ENCODE results near the gene APCDD1L. TPM values are rescaled to one million over a fixed set of nuclear protein-coding genes. Genes with fewer than 3 reads are reported as not detected.

APCDD1L gene
- total and polyA plus RNA-seq, 9 donors, result 2.1 to 8.8 (median 5.1) TPM

GRCh38 chr20:58504566-58504965 is 10.6 kb downstream of the APCDD1L start:
- H3K36me3 ChIP-seq (ENCODE audit: control insufficient read depth, insufficient read depth, low read length), result no peaks in the 10 kb centered on the region
- H3K4me1 ChIP-seq (ENCODE audit: control insufficient read depth, insufficient read depth, low read length), result no peaks in the 10 kb centered on the region
- H3K4me3 ChIP-seq (ENCODE audit: low read length), result no peak overlapping the region
- peaks cover 2% of the 10 kb centered on the region for H3K27me3 ChIP-seq (ENCODE audit: control insufficient read depth, insufficient read depth, low read length)
- WGBS (ENCODE audit: insufficient coverage), result 100% methylated on average over 2 of the region's 3 CpGs
- H3K9me3 ChIP-seq (replicated peaks; ENCODE audit: control insufficient read depth, low read depth, low read length), result peaks cover 42% of the 10 kb centered on the region
- no peak for DNase-seq
- no peak overlapping the region for H3K27ac ChIP-seq (ENCODE audit: low read length)

DNA sequence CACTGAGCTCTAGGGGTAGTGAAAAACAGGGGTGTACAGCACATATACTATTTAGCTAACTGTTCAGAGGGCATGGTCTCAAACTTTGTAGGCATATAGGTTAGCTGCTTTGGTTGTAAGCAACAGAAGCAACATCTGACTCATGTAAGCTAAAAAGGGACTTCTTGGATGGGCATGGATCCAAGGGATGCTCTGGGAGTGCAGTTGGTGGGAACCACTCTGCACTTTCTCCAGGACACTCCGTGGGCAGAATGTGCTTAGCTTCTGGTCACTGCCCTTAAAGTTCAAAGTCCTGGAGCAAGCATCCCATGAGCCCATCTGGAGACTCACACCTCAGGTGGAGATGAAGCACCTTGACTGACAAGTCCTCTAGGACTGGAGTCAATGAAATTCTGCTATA is 11.5 kb downstream of the APCDD1L start:
- Histone ChIP-seq H3K27ac (ENCODE audit: low read length) (no peak overlapping the region), H3K9me3 (replicated peaks; ENCODE audit: control insufficient read depth, low read depth, low read length) (peaks cover 42% of the 10 kb centered on the region), H3K27me3 (ENCODE audit: control insufficient read depth, insufficient read depth, low read length) (peaks cover 2% of the 10 kb centered on the region), H3K4me3 (ENCODE audit: low read length) (no peak overlapping the region), H3K36me3 (ENCODE audit: control insufficient read depth, insufficient read depth, low read length) (no peaks in the 10 kb centered on the region), H3K4me1 (ENCODE audit: control insufficient read depth, insufficient read depth, low read length) (no peaks in the 10 kb centered on the region)
- DNase-seq, result no peak
- 80% methylated on average over 1 of the region's 1 CpG for WGBS (ENCODE audit: insufficient coverage)

DNA sequence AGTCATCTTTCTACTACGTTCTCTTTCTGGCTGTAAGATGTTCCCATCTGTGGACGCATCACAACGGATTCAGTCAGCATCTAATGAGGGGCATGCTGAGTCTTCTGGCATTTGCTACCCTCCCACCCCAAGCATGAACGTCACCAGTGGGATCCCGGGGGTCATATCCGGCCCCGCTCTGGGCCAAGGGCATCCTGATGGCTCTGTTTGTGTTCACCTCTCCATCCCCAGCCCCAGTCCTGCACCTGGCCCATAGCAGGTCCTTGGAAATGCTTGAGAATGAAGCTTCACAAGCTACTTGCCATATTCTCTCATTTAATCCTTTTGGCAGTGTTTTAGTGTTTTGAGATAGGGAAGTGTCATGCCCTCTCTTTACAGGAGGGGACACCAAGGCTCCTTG is 14.9 kb downstream of the APCDD1L start:
- 84% methylated on average over 6 of the region's 7 CpGs for WGBS (ENCODE audit: insufficient coverage)
- H3K27ac ChIP-seq (ENCODE audit: low read length), result no peak overlapping the region
- DNase-seq, result no peak

GRCh38 chr20:58498470-58499068 is 16.6 kb downstream of the APCDD1L start:
- H3K27me3 ChIP-seq (ENCODE audit: control insufficient read depth, insufficient read depth, low read length), result peaks cover 2% of the 10 kb centered on the region
- H3K4me1 ChIP-seq (ENCODE audit: control insufficient read depth, insufficient read depth, low read length), result no peaks in the 10 kb centered on the region
- no peaks in the 10 kb centered on the region for H3K36me3 ChIP-seq (ENCODE audit: control insufficient read depth, insufficient read depth, low read length)
- peaks cover 8% of the 10 kb centered on the region for H3K9me3 ChIP-seq (replicated peaks; ENCODE audit: control insufficient read depth, low read depth, low read length)
- 84% methylated on average over 5 of the region's 9 CpGs for WGBS (ENCODE audit: insufficient coverage)
- no peak overlapping the region for H3K27ac ChIP-seq (ENCODE audit: low read length)
- no peak for DNase-seq
- H3K4me3 ChIP-seq (ENCODE audit: low read length), result no peak overlapping the region

More for the DNA sequence above, 14.9 kb downstream of the APCDD1L start:
- H3K4me3 ChIP-seq (ENCODE audit: low read length), result no peak overlapping the region
- H3K4me1 ChIP-seq (ENCODE audit: control insufficient read depth, insufficient read depth, low read length), result no peaks in the 10 kb centered on the region
- peaks cover 24% of the 10 kb centered on the region for H3K9me3 ChIP-seq (replicated peaks; ENCODE audit: control insufficient read depth, low read depth, low read length)
- no peaks in the 10 kb centered on the region for H3K36me3 ChIP-seq (ENCODE audit: control insufficient read depth, insufficient read depth, low read length)
- H3K27me3 ChIP-seq (ENCODE audit: control insufficient read depth, insufficient read depth, low read length), result peaks cover 2% of the 10 kb centered on the region

DNA sequence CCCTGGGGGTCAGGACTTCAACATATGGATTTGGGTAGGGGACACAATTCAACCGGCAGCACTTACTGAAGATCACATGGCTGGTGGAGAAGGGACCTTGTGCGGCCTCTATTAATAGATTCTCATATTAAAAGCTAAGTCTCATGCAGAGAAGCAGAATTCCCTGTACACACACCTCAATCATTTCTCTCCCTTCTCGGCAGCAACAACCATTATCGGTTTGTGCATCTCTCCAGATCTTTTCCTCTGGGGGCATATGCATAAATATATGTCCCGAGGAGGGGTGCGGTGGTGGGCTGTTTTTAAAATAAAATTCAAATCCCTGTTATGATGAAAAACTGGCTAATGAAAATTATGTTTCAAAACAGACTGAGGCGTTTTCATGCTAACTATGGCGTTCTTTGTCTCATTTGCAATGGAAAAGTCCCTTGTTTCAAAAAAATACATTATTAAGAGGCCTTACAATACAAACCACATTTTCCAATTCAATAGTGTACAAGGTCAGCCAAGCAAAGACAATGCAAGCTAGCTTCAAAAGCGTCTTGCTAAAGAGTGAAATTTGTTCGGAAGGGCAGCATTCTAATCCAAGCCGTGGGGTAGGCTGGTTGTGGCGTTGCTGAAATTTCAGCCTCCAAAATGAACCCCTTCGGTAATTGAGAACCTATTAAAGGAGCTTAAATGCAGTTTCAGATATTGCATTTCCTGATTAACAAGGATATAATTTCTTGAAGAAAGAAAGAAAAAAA is 17.3 kb downstream of the APCDD1L start:
- Histone ChIP-seq H3K36me3 (ENCODE audit: control insufficient read depth, insufficient read depth, low read length) (no peaks in the 10 kb centered on the region), H3K4me1 (ENCODE audit: control insufficient read depth, insufficient read depth, low read length) (no peaks in the 10 kb centered on the region), H3K27ac (ENCODE audit: low read length) (no peak overlapping the region), H3K4me3 (ENCODE audit: low read length) (no peak overlapping the region), H3K27me3 (ENCODE audit: control insufficient read depth, insufficient read depth, low read length) (peaks cover 2% of the 10 kb centered on the region), H3K9me3 (replicated peaks; ENCODE audit: control insufficient read depth, low read depth, low read length) (peaks cover 6% of the 10 kb centered on the region)
- no peak for DNase-seq
- WGBS (ENCODE audit: insufficient coverage), result 86% methylated on average over 9 of the region's 13 CpGs

- peaks cover 2% of the 10 kb centered on the region for H3K27me3 ChIP-seq (ENCODE audit: control insufficient read depth, insufficient read depth, low read length)
- no peak overlapping the region for H3K4me3 ChIP-seq (ENCODE audit: low read length)
- peaks cover 6% of the 10 kb centered on the region for H3K9me3 ChIP-seq (replicated peaks; ENCODE audit: control insufficient read depth, low read depth, low read length)
- no peaks in the 10 kb centered on the region for H3K4me1 ChIP-seq (ENCODE audit: control insufficient read depth, insufficient read depth, low read length)
- WGBS (ENCODE audit: insufficient coverage), result 82% methylated on average over 16 of the region's 16 CpGs
- H3K27ac ChIP-seq (ENCODE audit: low read length), result no peak overlapping the region
- DNase-seq, result no peak
- H3K36me3 ChIP-seq (ENCODE audit: control insufficient read depth, insufficient read depth, low read length), result no peaks in the 10 kb centered on the region
Measured at GRCh38 chr20:58497076-58497641, 18.0 kb downstream of the APCDD1L start.

GRCh38 chr20:58496429-58496769 is 18.8 kb downstream of the APCDD1L start:
- Histone ChIP-seq H3K27me3 (ENCODE audit: control insufficient read depth, insufficient read depth, low read length) (peaks cover 2% of the 10 kb centered on the region), H3K27ac (ENCODE audit: low read length) (no peak overlapping the region), H3K36me3 (ENCODE audit: control insufficient read depth, insufficient read depth, low read length) (no peaks in the 10 kb centered on the region), H3K4me1 (ENCODE audit: control insufficient read depth, insufficient read depth, low read length) (no peaks in the 10 kb centered on the region), H3K4me3 (ENCODE audit: low read length) (no peak overlapping the region), H3K9me3 (replicated peaks; ENCODE audit: control insufficient read depth, low read depth, low read length) (peaks cover 3% of the 10 kb centered on the region)
- 92% methylated on average over 6 of the region's 6 CpGs for whole genome bisulfite sequencing (ENCODE audit: insufficient coverage)
- no peak for DNase-seq

- H3K27me3 ChIP-seq (ENCODE audit: control insufficient read depth, insufficient read depth, low read length), result peaks cover 2% of the 10 kb centered on the region
- no peak overlapping the region for H3K27ac ChIP-seq (ENCODE audit: low read length)
- no peak overlapping the region for H3K4me3 ChIP-seq (ENCODE audit: low read length)
- no peaks in the 10 kb centered on the region for H3K9me3 ChIP-seq (replicated peaks; ENCODE audit: control insufficient read depth, low read depth, low read length)
- 84% methylated on average over 6 of the region's 15 CpGs for WGBS (ENCODE audit: insufficient coverage)
- no peak for DNase-seq
- no peaks in the 10 kb centered on the region for H3K4me1 ChIP-seq (ENCODE audit: control insufficient read depth, insufficient read depth, low read length)
- H3K36me3 ChIP-seq (ENCODE audit: control insufficient read depth, insufficient read depth, low read length), result no peaks in the 10 kb centered on the region
Measured at GRCh38 chr20:58495623-58496428, 19.4 kb downstream of the APCDD1L start.

GRCh38 chr20:58494923-58495622 is 20.1 kb downstream of the APCDD1L start:
- Histone ChIP-seq H3K27me3 (ENCODE audit: control insufficient read depth, insufficient read depth, low read length) (no peaks in the 10 kb centered on the region), H3K4me1 (ENCODE audit: control insufficient read depth, insufficient read depth, low read length) (no peaks in the 10 kb centered on the region), H3K27ac (ENCODE audit: low read length) (no peak overlapping the region), H3K36me3 (ENCODE audit: control insufficient read depth, insufficient read depth, low read length) (no peaks in the 10 kb centered on the region), H3K4me3 (ENCODE audit: low read length) (no peak overlapping the region), H3K9me3 (replicated peaks; ENCODE audit: control insufficient read depth, low read depth, low read length) (no peaks in the 10 kb centered on the region)
- DNase-seq, result no peak
- WGBS (ENCODE audit: insufficient coverage), result 90% methylated on average over 13 of the region's 13 CpGs

Data from muscle of leg (tissue), 11 donors.